ENCODE data around the gene ICAM3.

ICAM3 gene

GRCh38 chr19:10321417-10321797, 18.0 kb downstream of the ICAM3 start:
- no peak for DNase-seq (ENCODE audit: low read depth, low spot score)

- DNase-seq (ENCODE audit: low read depth, low spot score), result no peak
Measured at GRCh38 chr19:10320602-10321416, 18.6 kb downstream of the ICAM3 start.

DNA sequence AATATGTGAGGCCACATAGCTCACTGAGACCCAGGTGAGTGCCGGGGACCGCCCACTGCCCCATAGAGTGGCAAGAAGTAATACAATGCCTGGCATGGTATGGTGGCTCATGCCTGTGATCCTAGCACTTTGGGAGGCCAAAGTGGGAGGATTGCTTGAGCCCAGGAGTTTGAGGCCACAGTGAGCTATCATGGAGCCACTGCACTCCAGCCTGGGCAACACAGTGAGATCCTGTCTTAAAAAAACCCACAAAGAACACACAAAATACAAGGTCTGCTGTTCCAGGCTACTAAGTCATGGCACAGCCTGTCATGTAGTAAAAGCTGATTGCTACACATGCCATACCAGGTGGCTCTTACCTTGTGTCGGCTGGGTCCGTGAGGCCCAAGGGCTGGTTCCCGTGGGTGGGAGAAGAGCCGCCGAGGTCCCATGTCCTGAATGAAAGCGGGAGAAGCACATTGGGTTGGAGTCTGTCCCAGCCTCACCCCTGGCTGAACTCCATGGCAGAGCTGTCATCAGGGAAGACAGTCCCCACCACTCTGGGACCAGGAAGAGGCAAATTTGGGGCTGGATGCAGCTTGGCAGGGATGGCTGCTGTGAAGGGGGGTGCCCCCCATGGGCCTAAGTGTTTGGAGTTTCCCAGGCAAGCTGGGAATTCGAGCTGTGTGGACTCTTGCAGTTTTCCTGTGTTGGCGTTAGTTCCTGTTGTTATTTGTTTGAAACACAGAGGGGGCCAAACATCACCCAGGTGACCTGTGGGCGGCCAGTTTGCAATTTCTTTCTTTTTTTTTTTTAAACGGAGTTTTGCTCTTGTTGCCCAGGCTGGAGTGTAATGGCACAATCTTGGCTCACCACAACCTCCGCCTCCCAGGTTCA, 20.4 kb downstream of the ICAM3 start:
- no peak for DNase-seq (ENCODE audit: low read depth, low spot score)

- no peak for DNase-seq (ENCODE audit: low read depth, low spot score)
Measured at GRCh38 chr19:10317857-10318462, 21.5 kb downstream of the ICAM3 start.

GRCh38 chr19:10317045-10317856, 22.2 kb downstream of the ICAM3 start:
- DNase-seq (ENCODE audit: low read depth, low spot score), result no peak

GRCh38 chr19:10316229-10317044, 23.0 kb downstream of the ICAM3 start:
- DNase-seq (ENCODE audit: low read depth, low spot score), result no peak

DNA sequence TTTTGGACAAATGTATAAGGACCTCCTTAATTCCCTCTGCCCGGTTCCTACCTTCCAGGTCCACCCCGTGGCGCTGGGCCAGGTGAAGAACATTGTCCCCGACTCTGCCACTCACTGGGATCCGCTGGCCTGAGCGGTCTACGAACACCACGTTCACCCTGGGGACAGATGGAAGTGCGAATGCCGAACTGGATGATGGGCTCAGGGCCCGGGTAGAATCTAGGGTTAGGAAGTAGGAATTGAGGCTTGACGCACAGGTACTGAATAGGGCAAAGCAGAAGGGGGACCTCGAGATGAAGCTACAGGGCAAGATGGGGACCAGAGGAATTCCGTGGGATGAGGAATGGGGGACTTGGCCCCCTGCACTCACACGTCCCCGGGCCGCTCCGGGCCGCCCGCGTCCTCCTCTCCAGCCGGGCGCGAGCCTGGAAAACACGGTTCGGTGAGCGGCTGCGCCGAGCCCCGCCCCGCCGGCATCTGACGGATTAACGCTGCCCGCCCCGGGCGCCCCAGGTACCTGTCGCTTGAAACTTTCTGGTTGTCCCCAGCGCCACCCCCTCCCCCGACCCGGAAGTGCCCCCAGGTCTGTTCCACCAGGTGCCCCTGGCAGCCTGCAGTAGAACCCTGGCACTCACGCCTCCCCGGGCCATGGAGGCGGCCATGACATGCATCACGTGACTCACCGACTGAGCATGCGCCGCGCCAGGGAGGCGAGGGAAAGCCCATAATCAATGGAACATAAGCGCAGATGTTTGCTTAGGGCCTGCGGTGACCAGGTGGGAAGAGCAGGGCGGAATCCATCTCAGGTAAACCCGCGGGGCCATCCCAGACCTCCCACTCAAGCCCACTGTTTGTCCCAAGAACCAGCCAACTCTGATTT, 23.8 kb downstream of the ICAM3 start, which contains the start of gene FDX2:
Gene FDX2, minus strand, starts transcription at position 681 of the 880 bp plus-strand sequence. Its CDS starts 19 bp downstream, at position 662.
- peak; percentile 87 for DNase-seq (ENCODE audit: low read depth, low spot score)

GRCh38 chr19:10309423-10309822, 30.0 kb downstream of the ICAM3 start, which contains the start of gene ZGLP1:
Gene ZGLP1 (minus strand): TSS chr19:10309815.
- no peak for DNase-seq (ENCODE audit: low read depth, low spot score)

DNA sequence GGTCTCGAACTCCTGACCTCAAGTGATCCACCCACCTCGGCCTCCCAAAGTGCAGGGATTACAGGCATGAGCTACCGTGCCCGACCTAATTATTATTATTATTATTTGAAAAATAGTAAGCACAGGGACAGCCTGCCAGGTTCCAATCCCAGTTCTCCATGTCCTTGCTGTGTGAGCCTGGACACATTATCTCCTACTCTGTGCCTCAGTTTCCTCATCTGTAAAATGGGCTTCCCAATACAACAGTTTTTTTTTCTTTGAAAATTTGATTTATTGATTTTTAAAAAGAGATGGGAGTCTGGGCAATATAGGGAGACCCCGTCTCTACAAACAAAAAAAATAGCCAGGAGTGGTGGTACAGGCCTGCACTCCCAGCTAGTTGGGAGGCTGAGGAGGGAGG, 33.1 kb downstream of the ICAM3 start:
- DNase-seq (ENCODE audit: low read depth, low spot score), result no peak

DNA sequence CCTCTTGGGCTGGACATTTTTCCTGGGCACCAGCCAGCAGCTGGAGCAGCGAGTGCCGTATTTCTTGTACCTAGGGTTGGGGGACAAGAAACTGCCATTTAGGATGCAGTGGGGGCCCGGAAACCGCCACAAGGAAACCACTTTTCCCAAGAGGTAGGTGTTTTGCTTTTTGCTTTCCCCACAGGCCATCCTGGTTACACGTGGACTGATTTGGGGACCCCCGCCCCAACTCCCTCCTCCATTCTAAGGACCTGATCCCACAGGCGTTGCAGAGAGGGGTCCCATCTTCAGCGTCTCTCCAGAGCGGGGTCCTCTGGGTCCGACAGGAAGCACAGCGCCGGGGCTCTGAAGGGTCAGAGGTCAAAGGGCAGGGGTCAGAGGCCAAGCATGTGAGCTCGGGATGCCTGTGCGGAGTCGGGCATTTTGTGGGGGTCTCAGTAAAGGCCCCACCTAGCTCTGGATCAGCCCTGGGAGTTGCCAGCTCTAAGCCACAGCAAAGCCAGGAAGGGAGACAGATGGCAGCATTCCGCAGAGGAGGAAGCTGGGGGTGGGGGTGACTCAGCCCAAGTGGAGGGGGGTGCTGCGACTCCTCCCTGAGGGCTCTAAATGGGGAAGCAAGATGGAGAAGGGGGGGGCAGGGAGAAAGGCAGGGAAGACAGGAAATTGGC, 34.2 kb downstream of the ICAM3 start:
- DNase-seq (ENCODE audit: low read depth, low spot score), result no peak

DNA sequence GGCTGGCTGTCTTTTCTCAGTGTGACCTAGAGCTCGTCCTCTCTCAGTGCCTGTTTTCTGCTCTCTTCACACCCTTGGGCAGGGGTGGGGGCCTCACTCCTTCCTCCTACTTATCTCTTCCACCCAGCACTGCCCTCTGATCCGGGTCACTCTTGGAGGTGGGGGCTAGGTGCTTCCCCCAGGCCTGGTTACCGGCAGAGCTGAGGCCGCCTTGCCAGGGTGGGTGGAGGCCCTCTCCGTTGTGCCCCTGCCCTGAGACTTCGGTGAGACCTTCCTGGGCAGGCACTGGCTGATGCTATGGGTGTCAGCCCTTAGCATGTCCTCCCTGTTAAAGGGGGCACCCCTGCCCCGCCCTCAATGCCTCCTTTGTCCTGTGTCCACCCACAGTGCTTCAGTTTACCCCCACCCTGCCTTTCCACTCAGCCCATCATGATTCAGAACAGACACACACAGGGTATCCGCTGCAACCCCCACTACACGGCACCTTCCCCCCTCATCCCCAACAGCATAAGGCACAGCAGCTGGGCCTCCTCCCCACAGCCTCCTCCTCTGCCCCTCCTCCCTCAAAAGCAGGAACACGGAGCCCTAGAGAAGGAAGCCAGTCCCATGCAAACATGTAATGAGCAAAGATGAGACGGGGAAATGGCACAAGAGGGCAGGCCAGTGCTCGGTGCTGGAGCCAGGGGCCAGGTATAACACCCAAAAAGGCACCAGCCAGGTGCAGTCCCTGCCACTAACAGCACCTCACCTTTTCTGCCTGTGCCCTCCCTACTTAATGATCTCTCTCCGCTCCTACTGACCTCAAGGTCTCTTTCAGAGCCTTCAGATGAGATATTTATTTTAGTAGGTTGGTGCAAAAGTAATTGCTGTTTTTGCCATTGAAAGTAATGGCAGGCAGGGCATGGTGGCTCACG, 39.6 kb downstream of the ICAM3 start:
- DNase-seq (ENCODE audit: low read depth, low spot score), result no peak

GRCh38 chr19:10295847-10296591, 43.4 kb downstream of the ICAM3 start:
- peak; percentile 50 for DNase-seq (ENCODE audit: low read depth, low spot score)

- DNase-seq (ENCODE audit: low read depth, low spot score), result peak; percentile 39
Measured at GRCh38 chr19:10295305-10295846, 44.0 kb downstream of the ICAM3 start.

- DNase-seq (ENCODE audit: low read depth, low spot score), result peak; percentile 73
Measured at GRCh38 chr19:10294368-10294697, 45.1 kb downstream of the ICAM3 start.

- DNase-seq (ENCODE audit: low read depth, low spot score), result peak; percentile 20
Measured at GRCh38 chr19:10293637-10294367, 45.6 kb downstream of the ICAM3 start.
